GM18499 (cell line): Measurements from ENCODE around the gene STMP1.
"Not testable (repeated sequence)": the region's sequence is repeated elsewhere in the genome, so short reads cannot be mapped to it uniquely, and the experiment has no call there.

ENCODE experiments used
- ATAC-seq: cut with Tn5 transposase; IDR thresholded peaks from one replicate; pipeline ENCODE4 v1.9.1; 2021; ENCODE audit warnings: moderate number of reproducible peaks; ENCODE audit not compliant: insufficient read depth, unreplicated experiment

Gene STMP1

DNA sequence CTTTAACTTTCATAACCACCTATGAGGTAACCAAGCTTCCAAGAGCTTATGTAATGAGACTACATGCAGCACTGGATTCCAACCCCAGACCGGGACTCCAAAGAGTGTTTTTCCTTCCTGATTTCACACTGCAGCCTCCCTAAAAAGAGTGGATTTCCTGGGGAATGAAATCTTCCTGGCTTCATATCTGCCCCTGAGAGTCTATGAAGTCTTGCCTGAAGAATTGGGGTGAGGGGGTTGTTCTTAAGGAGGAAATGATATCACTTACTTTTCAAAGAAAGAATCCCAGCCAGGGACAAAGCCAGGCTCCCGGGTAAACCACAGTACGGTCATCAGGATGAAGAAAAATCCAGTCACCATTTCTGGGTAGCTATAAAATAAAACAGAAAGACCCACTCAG is 29.7 kb downstream of the STMP1 start:
- ATAC-seq: no peak

GRCh38 chr7:135692606-135693005 is 30.3 kb downstream of the STMP1 start:
- ATAC-seq: not testable (repeated sequence)

DNA sequence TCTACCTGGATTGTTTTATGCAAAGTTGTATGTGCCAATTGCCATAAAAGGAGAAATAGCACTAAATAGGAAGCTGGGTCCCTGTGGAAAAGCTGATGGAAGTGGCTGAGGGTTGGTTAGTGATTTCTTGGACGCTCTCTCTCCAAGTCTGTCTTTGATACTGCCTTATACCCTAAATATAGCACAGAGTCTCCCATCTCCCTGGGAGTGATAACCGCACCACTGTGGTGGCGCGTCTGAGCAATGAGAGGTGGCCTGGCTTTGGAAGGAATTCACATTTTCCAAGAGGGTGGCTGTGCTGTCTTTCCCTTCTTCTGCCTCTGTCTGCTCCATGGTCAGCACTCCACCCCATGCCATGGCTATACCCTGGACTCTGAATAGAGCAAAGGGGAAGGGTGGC is 31.2 kb downstream of the STMP1 start:
- no peak for ATAC-seq

DNA sequence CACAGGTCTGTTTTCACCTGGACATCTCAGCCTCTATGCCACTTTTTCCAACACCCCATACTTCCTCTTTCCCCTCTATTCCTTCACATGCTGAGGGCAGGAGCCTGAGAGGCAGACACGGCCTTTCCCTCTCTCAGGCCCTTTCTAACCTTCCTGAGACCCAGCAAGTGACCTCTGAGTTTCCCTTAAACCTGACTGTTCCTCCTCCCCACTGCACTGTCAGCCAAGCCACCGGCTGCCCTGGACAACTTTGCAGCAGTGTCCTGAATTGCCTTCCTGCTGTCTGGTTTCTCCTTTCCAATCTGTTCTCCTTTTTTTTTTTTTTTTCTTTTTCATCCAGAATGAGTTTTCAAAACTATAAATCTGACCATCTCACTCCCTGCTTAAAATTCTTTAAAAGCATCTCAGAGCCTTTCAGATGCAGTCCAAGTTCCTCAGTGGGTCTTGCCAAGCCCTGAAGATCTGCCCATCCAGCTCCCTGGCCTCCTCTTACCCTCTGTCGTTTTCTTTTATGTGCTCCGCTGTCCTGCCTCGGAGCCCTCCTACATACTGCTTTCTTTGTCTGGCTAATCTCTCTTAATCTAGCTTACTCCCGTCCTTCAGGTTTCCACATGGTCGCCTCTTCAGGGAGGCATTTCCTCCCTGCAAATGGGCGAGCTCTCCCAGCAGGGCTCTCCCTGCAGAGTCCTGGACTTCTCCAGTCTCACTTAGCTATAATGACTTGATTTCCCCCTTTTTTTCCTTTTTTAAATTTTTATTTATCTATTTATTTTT is 35.1 kb downstream of the STMP1 start:
- ATAC-seq: no peak

- no peak for ATAC-seq
Observed at GRCh38 chr7:135704074-135704473, 41.8 kb downstream of the STMP1 start.

DNA sequence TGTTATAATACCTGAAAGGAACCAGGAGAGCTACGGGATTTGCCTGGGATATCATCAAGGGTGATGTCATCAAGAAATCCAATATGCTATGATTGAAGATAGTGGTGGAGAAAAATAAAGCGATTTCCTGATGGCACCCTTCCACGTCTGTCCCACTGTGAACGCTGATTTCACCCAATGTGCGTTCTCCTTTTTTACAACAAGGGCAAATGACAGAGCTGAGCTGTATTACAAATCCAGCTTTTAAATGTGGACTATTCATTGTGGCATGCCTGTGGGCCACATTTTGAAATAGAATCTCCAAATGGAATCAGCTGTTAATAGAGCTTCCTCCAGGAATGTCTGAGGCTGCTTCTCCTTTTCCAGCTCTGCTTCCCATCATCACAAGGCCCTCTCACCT is 42.4 kb downstream of the STMP1 start:
- ATAC-seq: no peak

DNA sequence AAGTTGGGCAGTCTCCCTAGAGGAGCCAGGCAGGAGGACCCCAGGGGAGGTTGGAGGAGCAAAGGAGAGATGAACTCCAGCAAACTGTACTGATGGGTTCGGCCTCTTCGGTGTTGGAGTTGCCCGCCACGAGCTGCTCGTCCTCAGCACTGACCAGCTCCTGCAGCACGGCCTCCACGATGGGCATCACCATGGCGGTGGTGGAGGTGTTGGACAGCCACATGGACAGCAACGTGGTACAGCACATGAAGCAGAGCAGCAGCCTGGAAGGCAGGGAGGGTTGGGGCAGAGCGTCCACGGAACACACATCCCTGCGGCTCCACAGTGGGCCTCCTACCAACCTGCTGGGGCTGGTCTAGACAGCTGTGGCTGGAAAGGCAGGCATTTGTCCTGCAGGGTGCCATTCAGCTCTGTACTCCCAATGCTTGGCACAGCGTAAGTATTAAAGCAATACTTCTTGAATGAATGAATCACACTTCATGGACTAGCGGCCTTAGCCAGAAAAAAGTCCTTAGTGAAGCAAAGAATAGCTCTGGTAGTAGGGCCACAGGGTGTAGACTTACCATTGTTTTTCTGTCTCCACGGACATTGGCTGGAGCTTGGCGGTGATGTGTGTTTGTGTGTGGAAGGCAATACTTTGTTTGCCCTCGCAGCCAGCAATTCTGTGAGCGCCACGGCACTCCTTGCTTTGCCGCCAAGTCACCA is 43.9 kb downstream of the STMP1 start:
- ATAC-seq: no peak

DNA sequence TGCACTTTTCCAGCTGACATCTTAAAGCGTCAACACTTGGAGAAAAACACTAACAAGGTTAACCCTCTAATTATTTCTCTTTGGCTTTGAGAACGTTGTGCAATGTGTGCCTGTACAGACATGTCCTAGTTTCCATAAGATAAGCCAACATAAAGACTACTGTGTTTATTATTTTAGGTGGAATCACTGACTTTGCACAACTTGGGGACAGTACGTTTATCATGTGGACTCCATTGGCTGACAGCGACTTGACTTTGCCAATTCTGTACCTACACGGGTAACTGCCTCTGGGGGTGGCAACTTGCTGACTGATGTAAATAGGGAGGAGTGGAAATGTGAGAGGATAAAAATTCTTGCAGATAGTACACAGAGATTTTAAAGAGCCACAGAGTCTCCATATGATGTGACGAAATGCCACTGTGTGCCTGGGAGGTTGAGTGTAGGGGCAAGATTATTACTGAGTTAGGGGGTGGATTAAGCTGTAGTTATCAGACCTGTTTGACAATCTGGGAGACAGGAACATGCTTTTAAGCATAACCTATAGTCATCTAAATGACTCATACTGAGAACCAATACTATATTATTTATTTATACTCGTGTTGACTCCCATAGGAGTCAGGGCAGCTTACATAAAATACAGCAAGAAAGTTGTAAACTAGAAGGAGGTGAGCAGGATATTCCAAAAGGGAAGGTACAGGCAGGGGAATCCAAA is 44.7 kb downstream of the STMP1 start:
- no peak for ATAC-seq

- no peak for ATAC-seq
Observed at GRCh38 chr7:135707570-135707966, 45.3 kb downstream of the STMP1 start.

- ATAC-seq: no peak
Observed at GRCh38 chr7:135708041-135708440, 45.7 kb downstream of the STMP1 start.

DNA sequence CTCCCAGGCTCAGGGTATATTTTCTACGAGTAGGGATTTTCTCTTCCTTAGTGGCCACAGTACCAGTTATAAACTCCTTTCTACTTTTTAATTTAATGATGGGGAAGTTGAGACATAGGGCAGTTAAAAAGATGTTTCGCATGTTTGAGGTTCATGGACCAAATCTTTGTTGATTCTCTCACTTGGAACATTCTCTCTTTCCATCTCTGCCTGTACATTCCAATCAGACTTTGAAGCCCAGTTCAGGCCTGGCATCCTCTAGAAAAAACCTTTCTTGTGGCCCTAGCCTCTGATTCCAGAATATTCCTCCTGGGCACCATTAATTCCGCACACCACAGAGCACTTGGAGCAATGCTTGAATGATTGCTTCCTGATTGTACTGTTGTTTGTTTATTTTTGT is 47.2 kb downstream of the STMP1 start:
- ATAC-seq: no peak

- ATAC-seq: no peak
Observed at GRCh38 chr7:135710417-135711138, 48.3 kb downstream of the STMP1 start.

GRCh38 chr7:135711139-135711469 is 48.8 kb downstream of the STMP1 start:
- no peak for ATAC-seq

GRCh38 chr7:135712182-135712782 is 50.0 kb downstream of the STMP1 start:
- no peak for ATAC-seq

DNA sequence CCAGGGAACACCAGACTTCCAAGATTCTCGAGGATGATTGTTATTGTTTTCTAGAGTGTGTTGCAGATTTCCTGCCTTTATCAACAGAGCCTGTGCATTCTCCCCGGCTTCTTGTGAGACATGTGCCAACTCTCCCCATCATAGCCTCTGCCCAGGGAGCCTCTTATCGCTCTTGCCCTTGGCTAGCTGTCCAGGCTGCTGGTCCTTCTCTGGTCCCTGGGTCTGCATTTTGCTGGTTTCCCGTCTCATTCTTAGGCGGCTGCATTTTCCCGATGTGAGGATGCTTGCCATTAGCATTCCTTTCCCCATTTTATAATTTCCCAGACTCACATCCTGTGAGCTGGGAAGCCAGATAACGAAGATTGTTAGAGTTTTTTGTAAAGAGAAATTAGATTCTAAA is 50.5 kb downstream of the STMP1 start:
- no peak for ATAC-seq

GRCh38 chr7:135713836-135714470 is 51.6 kb downstream of the STMP1 start:
- ATAC-seq: no peak

DNA sequence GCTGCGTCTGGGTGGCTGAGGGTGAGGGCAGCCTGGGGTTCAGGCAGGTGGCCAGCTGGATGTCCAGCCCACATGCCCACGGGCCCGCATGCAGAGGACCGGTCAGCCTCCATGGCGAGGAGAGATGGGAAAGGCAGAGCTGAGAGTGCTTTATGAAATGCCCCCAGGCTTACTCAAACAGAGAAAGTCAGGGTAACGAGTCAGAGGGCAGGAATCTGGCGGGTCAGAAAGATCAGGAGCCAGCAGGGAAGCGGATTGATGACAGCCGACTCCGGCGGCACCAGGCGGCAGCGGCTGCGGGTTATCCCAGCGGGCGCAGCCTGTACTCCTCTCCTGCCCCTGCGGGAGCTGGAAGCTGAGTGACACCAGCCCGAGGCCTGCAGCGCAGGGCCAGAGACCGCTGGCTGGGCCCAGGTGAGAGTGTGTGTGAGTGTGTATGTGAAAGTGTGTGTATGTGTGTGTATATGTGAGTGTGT is 52.3 kb downstream of the STMP1 start:
- no peak for ATAC-seq

DNA sequence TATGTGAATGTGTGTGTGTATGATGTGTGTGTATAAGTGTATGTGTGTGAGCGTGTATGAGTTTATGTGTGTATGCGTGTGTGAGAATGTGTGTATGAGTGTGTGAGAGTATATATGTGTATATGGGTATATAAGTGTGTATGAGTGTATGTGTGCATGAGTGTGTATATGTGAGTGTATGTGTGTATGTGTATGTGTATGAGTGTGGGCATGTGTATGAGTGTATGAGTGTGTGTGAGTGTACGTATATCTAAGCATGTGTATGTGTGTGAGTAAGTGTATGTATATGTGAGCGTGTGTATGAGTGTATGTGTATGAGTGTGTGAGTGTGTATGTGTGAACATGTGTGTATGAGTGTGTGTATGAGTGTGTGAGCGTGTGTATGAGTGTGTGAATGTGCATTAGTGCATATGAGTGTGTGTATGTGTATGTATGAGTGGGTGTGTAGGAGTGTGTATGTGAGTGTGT is 52.8 kb downstream of the STMP1 start:
- ATAC-seq: no peak

DNA sequence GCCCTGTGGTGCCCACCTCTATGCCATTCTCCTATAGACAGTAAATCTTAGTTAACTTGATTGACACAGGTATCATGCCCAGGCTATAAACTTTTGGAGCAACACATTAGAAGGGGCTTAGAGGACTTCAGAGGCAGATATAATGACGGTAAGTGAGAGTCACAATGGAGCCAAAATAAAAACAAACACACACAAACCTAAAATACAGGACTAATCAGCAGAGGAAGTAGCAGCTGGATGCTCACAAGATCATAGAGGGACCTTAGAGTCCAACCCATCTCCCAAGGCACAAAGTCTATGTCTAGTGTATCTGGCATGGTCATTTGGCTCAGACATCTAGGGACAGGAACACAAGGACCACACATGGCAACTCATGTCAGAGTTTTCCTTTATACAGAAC is 53.4 kb downstream of the STMP1 start:
- no peak for ATAC-seq
